Colonic mucosa (tissue), 4 donors: ENCODE measurements around the gene GALNT15. TPM values are rescaled to one million over a fixed set of nuclear protein-coding genes. Genes with fewer than 3 reads are reported as not detected.

Experiments used
- DNase-seq: peaks from one replicate; pipeline ENCODE4 v3.0.0-alpha.2; 2020
- H3K27ac ChIP-seq: fragments of 200-600 bp; one replicate; pipeline ENCODE4 v1.8.0; 2021
- H3K27me3 ChIP-seq: fragments of 200-600 bp; one replicate; pipeline ENCODE4 v1.8.0; 2021
- H3K36me3 ChIP-seq: fragments of 200-600 bp; one replicate; pipeline ENCODE4 v1.8.0; 2021
- H3K4me1 ChIP-seq: fragments of 200-600 bp; one replicate; pipeline ENCODE4 v1.8.0; 2021; ENCODE audit warnings: mild to moderate bottlenecking
- H3K4me3 ChIP-seq: fragments of 200-600 bp; one replicate; pipeline ENCODE4 v1.8.0; 2021
- H3K9ac ChIP-seq, 2 donors: one replicate each; pipeline ENCODE4 v1.7.0; 2013; ENCODE audit warnings: control low read depth in 2 of 2, low read depth in 2 of 2, low read length in 2 of 2
- H3K9me3 ChIP-seq: fragments of 200-600 bp; one replicate; pipeline ENCODE4 v1.8.0; 2021
- CTCF ChIP-seq: fragments of 200-600 bp; IDR thresholded peaks from one replicate; pipeline ENCODE4 v1.8.0; 2022; ENCODE audit warnings: antibody characterized with exemption, mild to moderate bottlenecking
- intact Hi-C: fragments of 100-400 bp; cut with DNase I; formaldehyde crosslinking; loops from one replicate; pipeline ENCODE4 v1.14.1; 2022
- total RNA-seq, 2 donors: library from RNA; stranded (reverse); fragmentation: NEBNext Ultra II Directional in 1 of 2; extraction: Animal tissue kit (Norgen Biotek cat#: 25700) in 1 of 2; gene quantifications; one replicate each; pipeline ENCODE4 v1.2.1, GENCODE V29; 2021
- donor health status: healthy.
- donor health status: DM: no; HTN: no; CAD: no.
- donor health status: DM: no; HTN: no; CAD: no.

Gene GALNT15
- total RNA-seq, 2 donors from 2014 or later = 2.1 to 4.5 TPM

- Histone ChIP-seq H3K27ac (no peak overlapping the region), H3K9ac (no peak overlapping the region), H3K4me1 (no peaks in the 10 kb centered on the region), H3K36me3 (no peaks in the 10 kb centered on the region), H3K9me3 (no peaks in the 10 kb centered on the region), H3K4me3 (no peak overlapping the region), H3K27me3 (no peaks in the 10 kb centered on the region)
- no peak for TF ChIP-seq CTCF
- intact Hi-C loops = no loop called here
- DNase-seq = no peak
Observed at GRCh38 chr3:16273867-16274266, 99.4 kb downstream of the GALNT15 start.

- H3K9me3 ChIP-seq = no peaks in the 10 kb centered on the region
- DNase-seq = no peak
- no peaks in the 10 kb centered on the region for H3K4me1 ChIP-seq
- no peaks in the 10 kb centered on the region for H3K27me3 ChIP-seq
- intact Hi-C loops = no loop called here
- TF ChIP-seq CTCF = no peak
- H3K9ac ChIP-seq = no peak overlapping the region
- no peak overlapping the region for H3K4me3 ChIP-seq
- H3K27ac ChIP-seq = no peak overlapping the region
- no peaks in the 10 kb centered on the region for H3K36me3 ChIP-seq
Observed at GRCh38 chr3:16277471-16277870, 103.0 kb downstream of the GALNT15 start.

GRCh38 chr3:16279010-16279801 is 104.7 kb downstream of the GALNT15 start:
- no peak for TF ChIP-seq CTCF
- intact Hi-C loops = no loop called here

GRCh38 chr3:16280671-16281070 is 106.2 kb downstream of the GALNT15 start:
- TF ChIP-seq CTCF = no peak
- H3K36me3 ChIP-seq = no peaks in the 10 kb centered on the region

More at GRCh38 chr3:16279010-16279801, 104.7 kb downstream of the GALNT15 start:
- Histone ChIP-seq H3K9me3 (no peaks in the 10 kb centered on the region), H3K4me3 (no peak overlapping the region), H3K36me3 (no peaks in the 10 kb centered on the region), H3K9ac (no peak overlapping the region), H3K4me1 (no peaks in the 10 kb centered on the region), H3K27me3 (no peaks in the 10 kb centered on the region), H3K27ac (no peak overlapping the region)
- DNase-seq = no peak

More at GRCh38 chr3:16280671-16281070, 106.2 kb downstream of the GALNT15 start:
- intact Hi-C loops = no loop called here
- DNase-seq = no peak
- Histone ChIP-seq H3K27me3 (no peaks in the 10 kb centered on the region), H3K27ac (no peak overlapping the region), H3K4me1 (no peaks in the 10 kb centered on the region), H3K4me3 (no peak overlapping the region), H3K9ac (no peak overlapping the region), H3K9me3 (no peaks in the 10 kb centered on the region)

Other genes starting within 250 kb of the GALNT15 start
- 10 to 100 TPM; 15.4 to 23.4 TPM for gene DPH3, start 90.3 kb downstream of the GALNT15 start, total RNA-seq
- 10 to 100 TPM; 23.4 to 26.2 TPM for gene OXNAD1, start 90.5 kb downstream of the GALNT15 start, total RNA-seq